Measurements from ENCODE around the gene KCNN1. TPM values are rescaled to one million over a fixed set of nuclear protein-coding genes. Genes with fewer than 3 reads are reported as not detected.
A peak's percentile ranks its signal among the peaks of the same experiment; 100 is the strongest.
"Not testable (repeated sequence)": the region's sequence is repeated elsewhere in the genome, so short reads cannot be mapped to it uniquely, and the experiment has no call there.

The KCNN1 gene
- under 1 TPM; 0.50 to 0.61 TPM for total RNA-seq

DNA sequence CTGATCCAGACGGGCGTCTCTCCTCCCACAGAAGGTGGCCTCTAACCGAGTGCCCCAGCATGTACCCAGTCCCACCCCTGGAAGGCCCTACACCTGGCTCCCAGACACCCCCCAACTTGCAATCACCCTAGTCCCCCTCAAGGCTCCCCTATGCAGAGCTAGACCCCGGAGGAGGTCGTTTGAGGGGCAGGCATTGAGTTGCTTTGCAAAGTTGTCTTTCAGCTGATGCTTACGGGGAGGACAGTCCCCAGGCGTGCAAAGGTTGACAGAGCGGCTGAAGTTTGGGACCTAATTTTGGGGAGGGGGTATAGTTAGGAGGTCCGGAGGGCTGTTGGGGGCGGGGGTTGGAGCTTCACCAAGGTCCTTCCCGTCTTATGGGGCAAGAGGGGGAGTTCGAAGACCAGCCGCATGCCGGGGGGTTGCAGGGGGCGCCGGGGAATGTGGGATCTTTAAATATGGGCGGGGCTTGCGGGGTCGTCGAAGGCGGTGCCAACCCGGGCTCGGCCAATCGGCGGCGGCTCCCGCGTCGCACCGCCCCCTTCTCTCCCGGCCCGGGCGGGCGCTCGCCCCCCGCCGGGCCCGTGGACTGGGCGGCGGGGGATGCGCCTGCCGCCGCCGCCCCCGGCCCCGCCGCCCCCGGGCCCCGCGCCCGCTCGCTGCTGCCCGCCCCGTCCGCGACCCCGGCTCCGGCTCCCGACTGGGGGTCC is at the start of gene KCNN1:
Gene KCNN1 (plus strand): TSS at position 558 of the 707 bp plus-strand sequence. CDS start 6,782 bp downstream, outside the sequence.
- no peaks in the 10 kb centered on the region for H3K4me1 Mint-ChIP-seq
- no peak within 1 kb of the TSS for H3K4me3 Mint-ChIP-seq
- no peak within 1 kb of the TSS for H3K27ac Mint-ChIP-seq
- H3K9me3 Mint-ChIP-seq = no peaks in the 10 kb centered on the region
- no peaks in the 10 kb centered on the region for H3K36me3 Mint-ChIP-seq (ENCODE audit: low read depth)
- peaks cover 33% of the 10 kb centered on the region for H3K27me3 Mint-ChIP-seq
- no peak for ATAC-seq (replicated peaks)

GRCh38 chr19:17918151-17918550 is 48.8 kb upstream of the KCNN1 start:
- H3K4me1 Mint-ChIP-seq; H3K27me3 Mint-ChIP-seq; ATAC-seq (replicated peaks); H3K4me3 Mint-ChIP-seq; H3K9me3 Mint-ChIP-seq; H3K27ac Mint-ChIP-seq; H3K36me3 Mint-ChIP-seq (ENCODE audit: low read depth): not testable (repeated sequence)

DNA sequence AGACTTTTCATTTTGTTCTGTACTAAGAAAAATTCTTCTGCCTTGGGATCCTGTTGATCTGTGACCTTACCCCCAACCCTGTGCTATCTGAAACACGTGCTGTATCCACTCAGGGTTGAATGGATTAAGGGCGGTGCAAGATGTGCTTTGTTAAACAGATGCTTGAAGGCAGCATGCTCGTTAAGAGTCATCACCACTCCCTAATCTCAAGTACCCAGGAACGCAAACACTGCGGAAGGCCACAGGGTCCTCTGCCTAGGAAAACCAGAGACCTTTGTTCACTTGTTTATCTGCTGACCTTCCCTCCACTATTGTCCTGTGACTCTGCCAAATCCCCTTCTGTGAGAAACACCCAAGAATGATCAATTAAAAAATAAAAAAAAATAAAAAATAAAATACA is 47.8 kb upstream of the KCNN1 start:
- H3K36me3 Mint-ChIP-seq (ENCODE audit: low read depth); H3K27ac Mint-ChIP-seq; H3K4me3 Mint-ChIP-seq; H3K9me3 Mint-ChIP-seq; ATAC-seq (replicated peaks); H3K27me3 Mint-ChIP-seq; H3K4me1 Mint-ChIP-seq: not testable (repeated sequence)

DNA sequence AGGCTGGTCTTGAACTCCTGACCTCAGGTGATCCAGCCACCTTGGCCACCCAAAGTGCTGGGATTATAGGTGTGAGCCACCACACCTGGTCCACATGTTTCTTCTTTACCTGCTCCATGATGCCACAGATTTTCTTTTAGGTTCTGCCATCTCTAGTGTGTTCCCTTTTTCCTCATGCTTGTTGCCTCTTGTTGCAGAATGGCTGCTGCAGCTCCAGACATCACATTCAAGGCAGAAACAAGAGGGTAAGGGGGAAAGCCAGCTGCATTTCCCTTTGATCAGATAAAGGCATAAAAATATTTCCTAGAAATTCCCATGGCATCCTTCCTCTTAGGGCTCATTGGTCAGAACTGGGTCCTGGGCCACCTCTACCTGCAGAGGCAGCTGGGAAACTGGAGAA is 46.4 kb upstream of the KCNN1 start:
- Mint-ChIP-seq H3K4me1 (no peaks in the 10 kb centered on the region), H3K9me3 (no peaks in the 10 kb centered on the region), H3K4me3 (no peak overlapping the region), H3K27ac (no peak overlapping the region), H3K36me3 (ENCODE audit: low read depth) (no peaks in the 10 kb centered on the region), H3K27me3 (no peaks in the 10 kb centered on the region)
- no peak for ATAC-seq (replicated peaks)

DNA sequence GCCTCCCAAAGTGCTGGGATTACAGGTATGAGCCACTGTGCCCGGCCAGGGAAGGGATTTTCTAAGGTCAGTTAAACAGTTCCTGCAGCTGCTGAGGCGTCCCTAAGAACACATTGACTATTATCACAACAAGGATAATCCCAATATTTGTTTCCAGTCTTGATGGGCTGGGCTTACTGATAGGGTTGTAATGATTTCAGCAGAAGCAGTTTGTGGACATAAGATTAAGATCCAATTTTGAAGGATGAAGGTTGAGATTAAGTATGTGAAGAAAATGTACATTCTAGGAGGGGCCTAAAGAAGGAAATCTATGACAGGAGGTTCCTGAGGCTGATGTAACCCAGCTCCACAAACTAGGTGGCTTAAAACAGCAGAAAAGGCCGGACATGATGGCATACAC is 44.8 kb upstream of the KCNN1 start:
- Mint-ChIP-seq H3K4me3 (no peak overlapping the region), H3K4me1 (no peaks in the 10 kb centered on the region), H3K27me3 (no peaks in the 10 kb centered on the region), H3K27ac (no peak overlapping the region), H3K36me3 (ENCODE audit: low read depth) (no peaks in the 10 kb centered on the region), H3K9me3 (no peaks in the 10 kb centered on the region)
- ATAC-seq (replicated peaks) = no peak

- ATAC-seq (replicated peaks) = no peak
These were observed 40.9 kb upstream of the KCNN1 start for GRCh38 chr19:17926044-17926443.

DNA sequence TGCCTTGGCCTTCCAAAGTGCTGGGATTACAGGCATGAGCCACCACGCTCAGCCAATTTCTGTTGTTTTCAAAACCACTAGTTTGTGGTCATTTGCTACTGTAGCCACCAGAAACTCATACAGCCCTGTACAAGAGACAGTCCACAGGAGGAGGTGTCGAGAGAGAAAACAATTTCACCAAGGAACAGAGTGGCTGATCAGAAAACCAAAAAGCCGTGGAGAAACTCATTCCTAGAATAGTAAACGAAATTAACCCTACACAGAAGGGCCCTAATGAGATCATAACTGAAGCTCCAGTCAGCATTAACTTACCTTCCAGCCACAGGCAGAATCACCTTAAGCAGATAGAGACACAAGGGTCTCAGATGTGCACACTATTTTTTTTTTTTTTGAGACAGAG is 37.9 kb upstream of the KCNN1 start:
- peak overlapping the region; percentile 22 for H3K27ac Mint-ChIP-seq
- H3K27me3 Mint-ChIP-seq = no peaks in the 10 kb centered on the region
- no peaks in the 10 kb centered on the region for H3K9me3 Mint-ChIP-seq
- peak overlapping the region; percentile 38 for H3K4me3 Mint-ChIP-seq
- ATAC-seq (replicated peaks) = peak; percentile 45
- H3K36me3 Mint-ChIP-seq (ENCODE audit: low read depth) = no peaks in the 10 kb centered on the region
- peaks cover 4% of the 10 kb centered on the region for H3K4me1 Mint-ChIP-seq

More at GRCh38 chr19:17926044-17926443, 40.9 kb upstream of the KCNN1 start:
- H3K27me3 Mint-ChIP-seq = no peaks in the 10 kb centered on the region
- H3K27ac Mint-ChIP-seq = no peak overlapping the region
- no peak overlapping the region for H3K4me3 Mint-ChIP-seq
- no peaks in the 10 kb centered on the region for H3K4me1 Mint-ChIP-seq
- H3K36me3 Mint-ChIP-seq (ENCODE audit: low read depth) = no peaks in the 10 kb centered on the region
- H3K9me3 Mint-ChIP-seq = no peaks in the 10 kb centered on the region

DNA sequence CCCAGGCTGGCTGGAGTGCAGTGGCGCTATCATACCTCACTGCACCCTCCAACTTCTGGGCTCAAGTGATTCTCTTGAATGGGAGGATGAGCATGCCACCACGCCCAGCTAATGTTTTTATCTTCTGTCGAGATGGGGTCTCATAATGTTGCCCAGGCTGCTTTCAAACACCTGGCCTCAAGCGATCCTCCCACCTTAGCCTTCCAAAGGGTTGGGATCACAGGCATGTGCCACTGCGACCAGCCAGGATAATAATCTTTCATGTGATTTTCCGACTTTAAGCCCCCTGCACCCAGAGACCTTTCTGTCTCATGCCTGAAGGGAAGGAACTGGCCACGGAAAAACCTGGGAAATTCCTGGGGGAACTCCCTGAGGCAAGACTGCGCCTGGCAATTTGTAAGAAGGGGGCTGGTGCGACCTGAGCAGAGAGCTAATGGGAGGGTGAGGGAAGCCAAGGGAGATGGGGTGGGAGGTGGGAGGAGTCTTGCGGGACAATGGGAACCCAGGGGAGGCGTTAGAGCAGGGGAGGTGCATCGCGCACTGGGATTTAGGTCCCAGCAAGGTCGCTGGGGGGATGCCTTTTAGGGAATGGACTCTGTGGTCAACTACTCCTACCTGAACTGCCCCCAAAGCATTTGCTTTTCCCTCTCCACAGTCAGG is 35.2 kb upstream of the KCNN1 start:
- Mint-ChIP-seq H3K4me3 (peak overlapping the region; percentile 92), H3K36me3 (ENCODE audit: low read depth) (peaks cover 10% of the 10 kb centered on the region), H3K4me1 (peaks cover 4% of the 10 kb centered on the region), H3K27me3 (no peaks in the 10 kb centered on the region), H3K9me3 (no peaks in the 10 kb centered on the region), H3K27ac (peak overlapping the region; percentile 98)
- ATAC-seq (replicated peaks) = no peak

GRCh38 chr19:17932485-17933338 is 34.2 kb upstream of the KCNN1 start, which contains the start of gene CCDC124:
CCDC124 (plus strand) TSS chr19:17933015; CDS start chr19:17936421, 3,406 bp downstream.
- Mint-ChIP-seq H3K36me3 (ENCODE audit: low read depth) (peaks cover 11% of the 10 kb centered on the region), H3K4me1 (peaks cover 4% of the 10 kb centered on the region), H3K27ac (peak within 1 kb of the TSS; percentile 98), H3K9me3 (no peaks in the 10 kb centered on the region), H3K27me3 (no peaks in the 10 kb centered on the region), H3K4me3 (peak within 1 kb of the TSS; percentile 92)
- peak; percentile 96 for ATAC-seq (replicated peaks)

GRCh38 chr19:17933414-17934129 is 33.3 kb upstream of the KCNN1 start:
- no peaks in the 10 kb centered on the region for H3K27me3 Mint-ChIP-seq
- peaks cover 18% of the 10 kb centered on the region for H3K36me3 Mint-ChIP-seq (ENCODE audit: low read depth)
- no peak for ATAC-seq (replicated peaks)
- peaks cover 4% of the 10 kb centered on the region for H3K4me1 Mint-ChIP-seq
- H3K9me3 Mint-ChIP-seq = no peaks in the 10 kb centered on the region
- H3K4me3 Mint-ChIP-seq = peak overlapping the region; percentile 92
- peak overlapping the region; percentile 98 for H3K27ac Mint-ChIP-seq

GRCh38 chr19:17936379-17936778 is 30.5 kb upstream of the KCNN1 start:
- peaks cover 43% of the 10 kb centered on the region for H3K36me3 Mint-ChIP-seq (ENCODE audit: low read depth)
- H3K27me3 Mint-ChIP-seq = no peaks in the 10 kb centered on the region
- no peak overlapping the region for H3K27ac Mint-ChIP-seq
- no peaks in the 10 kb centered on the region for H3K9me3 Mint-ChIP-seq
- H3K4me3 Mint-ChIP-seq = no peak overlapping the region
- ATAC-seq (replicated peaks) = no peak
- peaks cover 4% of the 10 kb centered on the region for H3K4me1 Mint-ChIP-seq

DNA sequence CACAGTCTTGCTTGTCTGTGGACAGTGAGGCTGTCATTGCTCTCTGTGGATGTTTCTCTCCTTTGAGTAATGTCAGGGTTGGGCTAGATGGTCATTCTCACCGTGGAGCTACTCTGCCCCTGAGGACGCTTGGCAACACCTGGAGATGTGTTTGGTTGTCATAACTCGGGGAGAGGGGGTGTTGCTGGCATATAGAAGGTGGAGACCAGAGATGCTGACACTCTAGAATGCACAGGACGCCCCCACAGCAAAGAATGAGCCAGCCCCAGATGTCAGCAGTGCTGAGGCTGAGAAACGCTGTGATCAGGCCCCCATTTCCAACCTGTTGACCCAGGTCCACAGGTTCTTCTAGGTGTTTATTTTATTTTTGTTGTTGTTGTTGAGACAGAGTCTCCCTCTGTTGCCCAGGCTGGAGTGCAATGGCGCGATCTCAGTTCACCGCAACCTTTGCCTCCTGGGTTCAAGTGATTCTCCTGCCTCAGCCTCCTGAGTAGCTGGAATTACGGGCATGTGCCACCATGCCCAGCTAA is 29.5 kb upstream of the KCNN1 start:
- no peak for ATAC-seq (replicated peaks)
- Mint-ChIP-seq H3K4me3 (no peak overlapping the region), H3K27me3 (no peaks in the 10 kb centered on the region), H3K9me3 (no peaks in the 10 kb centered on the region), H3K36me3 (ENCODE audit: low read depth) (peaks cover 47% of the 10 kb centered on the region), H3K27ac (no peak overlapping the region), H3K4me1 (peaks cover 4% of the 10 kb centered on the region)

GRCh38 chr19:17938092-17938845 is 28.6 kb upstream of the KCNN1 start:
- Mint-ChIP-seq H3K4me3 (no peak overlapping the region), H3K9me3 (no peaks in the 10 kb centered on the region), H3K4me1 (peaks cover 4% of the 10 kb centered on the region), H3K36me3 (ENCODE audit: low read depth) (peaks cover 47% of the 10 kb centered on the region), H3K27ac (no peak overlapping the region), H3K27me3 (no peaks in the 10 kb centered on the region)
- ATAC-seq (replicated peaks) = peak; percentile 100
